PFSK-1 (cell line): ENCODE results near the gene IPO11.

Source experiments
- FOXP2 ChIP-seq: optimal IDR thresholded peaks from 2 replicates; pipeline ENCODE3; 2011; ENCODE audit warnings: borderline replicate concordance, control low read depth, inconsistent platforms; ENCODE audit not compliant: insufficient read depth; ENCODE audit errors: extremely low read length, extremely low read depth
- POLR2AphosphoS5 ChIP-seq: IDR thresholded peaks from 2 replicates; pipeline ENCODE4 v1.6.1; 2012; ENCODE audit warnings: low read depth, mild to moderate bottlenecking, control low read depth, low read length, moderate library complexity
- REST ChIP-seq, 2 experiments: IDR thresholded peaks; 2 replicates each; pipeline versions ENCODE4 v1.6.1 to v1.8.0; 2011 to 2012; ENCODE audit warnings: low read depth in 2 of 2, low read length in 2 of 2, control low read depth in 1 of 2, inconsistent platforms in 1 of 2, mild to moderate bottlenecking in 1 of 2, moderate library complexity in 1 of 2; ENCODE audit not compliant: insufficient read depth in 1 of 2
- SIN3A ChIP-seq: IDR thresholded peaks from 2 replicates; pipeline ENCODE4 v1.6.1; 2012; ENCODE audit warnings: mild to moderate bottlenecking, low read length, moderate library complexity, borderline replicate concordance; ENCODE audit not compliant: insufficient read depth
- TAF1 ChIP-seq: IDR thresholded peaks from 2 replicates; pipeline ENCODE4 v1.6.1; 2012; ENCODE audit warnings: low read length, control low read depth, borderline replicate concordance; ENCODE audit not compliant: insufficient read depth

Gene IPO11

GRCh38 chr5:62386824-62387223 lies 25.7 kb upstream of the IPO11 start:
- TF ChIP-seq SIN3A (no peak), REST (IDR thresholded peaks at IDR 0.05; ENCODE audit: insufficient read depth in 1 of 2, low read depth in 2 of 2, low read length in 2 of 2) (no peak), TAF1 (no peak), POLR2AphosphoS5 (no peak), FOXP2 (no peak)

- TF ChIP-seq REST (IDR thresholded peaks at IDR 0.05; ENCODE audit: insufficient read depth in 1 of 2, low read depth in 2 of 2, low read length in 2 of 2): no peak
- TF ChIP-seq FOXP2: no peak
- TF ChIP-seq TAF1: no peak
- no peak for TF ChIP-seq POLR2AphosphoS5
Measured at GRCh38 chr5:62395210-62395950, 17.2 kb upstream of the IPO11 start.

DNA sequence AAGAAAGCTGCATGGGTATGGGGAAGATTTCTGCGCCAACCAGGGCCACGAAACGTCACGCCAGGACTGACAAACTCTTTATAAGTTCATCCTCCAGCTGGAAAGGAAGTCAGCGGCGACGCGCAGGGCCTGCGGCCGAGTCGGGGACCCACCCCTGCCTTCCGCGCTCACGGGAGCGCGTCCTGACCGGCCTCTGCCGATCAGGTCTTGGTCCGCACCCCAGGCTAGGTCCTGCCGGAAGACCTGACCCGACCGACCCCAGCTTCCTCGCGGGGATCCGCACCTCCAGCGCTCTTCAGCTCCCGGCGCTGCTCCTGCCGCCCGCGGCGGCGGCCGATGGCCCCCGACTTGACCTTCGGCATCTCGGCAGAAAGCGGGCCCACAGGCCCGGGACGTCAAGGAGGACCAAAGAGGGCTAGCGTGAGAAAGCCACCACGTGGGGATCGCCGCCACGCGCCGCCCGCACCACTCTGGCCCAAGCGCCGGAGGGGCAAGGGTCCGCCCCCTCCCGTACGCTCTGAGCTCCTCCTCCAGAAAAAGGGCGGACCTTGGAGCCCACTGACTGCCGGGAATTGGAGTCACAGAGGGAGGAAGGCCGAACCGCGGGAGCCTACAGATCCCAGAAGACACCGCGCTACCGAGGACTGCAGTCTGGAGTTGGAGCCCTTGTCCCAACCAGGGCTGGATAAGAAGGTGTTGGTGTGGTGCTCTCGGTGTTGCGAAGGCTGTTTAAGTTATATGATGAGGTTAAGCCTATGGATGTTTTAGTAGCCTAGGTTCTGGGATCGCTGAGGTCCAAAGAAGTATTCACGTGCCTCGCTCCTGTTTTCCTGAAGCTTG lies 8.9 kb upstream of the IPO11 start, which contains the start of gene DIMT1:
DIMT1 (minus strand) TSS at position 495 of the 840 bp plus-strand sequence; CDS start at position 362, 133 bp downstream.
- TF ChIP-seq TAF1: peak; percentile 93
- TF ChIP-seq SIN3A: no peak; the same call in 1 of the 2 replicates
- no peak for TF ChIP-seq REST (IDR thresholded peaks at IDR 0.05; ENCODE audit: insufficient read depth in 1 of 2, low read depth in 2 of 2, low read length in 2 of 2)
- peak; percentile 53 for TF ChIP-seq FOXP2
- peak; percentile 95 for TF ChIP-seq POLR2AphosphoS5

- TF ChIP-seq SIN3A (no peak), FOXP2 (no peak), TAF1 (no peak), REST (IDR thresholded peaks at IDR 0.05; ENCODE audit: insufficient read depth in 1 of 2, low read depth in 2 of 2, low read length in 2 of 2) (no peak), POLR2AphosphoS5 (no peak)
Measured at GRCh38 chr5:62413711-62414110, 1.1 kb downstream of the IPO11 start.
